ENCODE results near the gene CCR9. TPM values are rescaled to one million over a fixed set of nuclear protein-coding genes. Genes with fewer than 3 reads are reported as not detected.

The CCR9 gene
- total RNA-seq, 1 experiment from 2014 or later, result not detected

DNA sequence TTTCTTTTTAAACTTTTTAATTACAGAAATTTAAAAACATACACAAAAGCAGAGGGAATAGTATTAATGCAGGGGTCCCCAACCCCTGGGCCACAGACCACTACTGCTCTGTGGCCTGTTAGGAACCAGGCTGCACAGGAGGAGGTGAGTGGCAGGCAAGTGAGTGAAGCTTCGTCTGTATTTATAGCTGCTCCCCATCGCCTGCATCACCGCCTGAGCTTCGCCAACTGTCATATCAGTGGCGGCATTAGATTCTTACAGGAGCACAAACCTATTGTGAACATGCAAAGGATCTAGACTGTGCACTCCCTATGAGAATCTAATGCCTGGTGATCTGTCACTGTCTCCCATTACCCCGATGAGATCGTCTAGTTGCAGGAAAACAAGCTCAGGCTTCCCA is 22.4 kb downstream of the CCR9 start:
- no peaks in the 10 kb centered on the region for H3K9me2 ChIP-seq (ENCODE audit: insufficient read depth)
- RAD21 ChIA-PET (ENCODE audit: low non-redundant PET in 1 of 2, low total read pairs in 2 of 2, uncharacterized antibody in 2 of 2, unreplicated experiment in 2 of 2), result no interaction called here
- no peak overlapping the region for H3K27ac ChIP-seq (ENCODE audit: low read depth, low read length)
- no peaks in the 10 kb centered on the region for H3K9me3 ChIP-seq (ENCODE audit: control insufficient read depth in 1 of 2, insufficient read depth in 1 of 2, low read depth in 1 of 2, low read length in 2 of 2)
- TF ChIP-seq SRF (IDR thresholded peaks at IDR 0.05; ENCODE audit: low read depth), result no peak
- TF ChIP-seq CEBPB (IDR thresholded peaks at IDR 0.05; ENCODE audit: low read depth), result no peak
- TF ChIP-seq RAD21 (IDR thresholded peaks at IDR 0.05; ENCODE audit: low read depth), result no peak
- TF ChIP-seq, protein P1, sequence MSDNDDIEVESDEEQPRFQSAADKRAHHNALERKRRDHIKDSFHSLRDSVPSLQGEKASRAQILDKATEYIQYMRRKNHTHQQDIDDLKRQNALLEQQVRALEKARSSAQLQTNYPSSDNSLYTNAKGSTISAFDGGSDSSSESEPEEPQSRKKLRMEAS (IDR thresholded peaks at IDR 0.05), result no peak
- TF ChIP-seq EZH2phosphoT487 (IDR thresholded peaks at IDR 0.05; ENCODE audit: borderline replicate concordance), result no peak
- TF ChIP-seq, protein P2, sequence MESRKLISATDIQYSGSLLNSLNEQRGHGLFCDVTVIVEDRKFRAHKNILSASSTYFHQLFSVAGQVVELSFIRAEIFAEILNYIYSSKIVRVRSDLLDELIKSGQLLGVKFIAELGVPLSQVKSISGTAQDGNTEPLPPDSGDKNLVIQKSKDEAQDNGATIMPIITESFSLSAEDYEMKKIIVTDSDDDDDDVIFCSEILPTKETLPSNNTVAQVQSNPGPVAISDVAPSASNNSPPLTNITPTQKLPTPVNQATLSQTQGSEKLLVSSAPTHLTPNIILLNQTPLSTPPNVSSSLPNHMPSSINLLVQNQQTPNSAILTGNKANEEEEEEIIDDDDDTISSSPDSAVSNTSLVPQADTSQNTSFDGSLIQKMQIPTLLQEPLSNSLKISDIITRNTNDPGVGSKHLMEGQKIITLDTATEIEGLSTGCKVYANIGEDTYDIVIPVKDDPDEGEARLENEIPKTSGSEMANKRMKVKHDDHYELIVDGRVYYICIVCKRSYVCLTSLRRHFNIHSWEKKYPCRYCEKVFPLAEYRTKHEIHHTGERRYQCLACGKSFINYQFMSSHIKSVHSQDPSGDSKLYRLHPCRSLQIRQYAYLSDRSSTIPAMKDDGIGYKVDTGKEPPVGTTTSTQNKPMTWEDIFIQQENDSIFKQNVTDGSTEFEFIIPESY (IDR thresholded peaks at IDR 0.05; ENCODE audit: extremely low read depth, insufficient replicate concordance, low read length), result no peak
- no peak for TF ChIP-seq TCF7L2 (IDR thresholded peaks at IDR 0.05; ENCODE audit: borderline replicate concordance, extremely low read depth, insufficient read depth, insufficient read length)
- no peak for DNase-seq (ENCODE audit: low read depth, low spot score)
- H3K36me3 ChIP-seq (ENCODE audit: control insufficient read depth in 1 of 2, insufficient read depth in 2 of 2, low read length in 2 of 2), result no peaks in the 10 kb centered on the region
- no peaks in the 10 kb centered on the region for H4K20me1 ChIP-seq (ENCODE audit: insufficient read depth)
- H3K4me3 ChIP-seq (replicated peaks in 1 of 2; ENCODE audit: low read depth in 1 of 2, low read length in 2 of 2), result no peak overlapping the region
- no peaks in the 10 kb centered on the region for H3K27me3 ChIP-seq (ENCODE audit: insufficient read depth, low read length)
- H3K9ac ChIP-seq (ENCODE audit: low read length), result no peak overlapping the region
- H2AFZ ChIP-seq (ENCODE audit: low read depth, low read length, poor library complexity, severe bottlenecking), result no peak overlapping the region
- intact Hi-C loops (cut with micrococcal nuclease), result no loop called here
- no peaks in the 10 kb centered on the region for H3K79me2 ChIP-seq (ENCODE audit: insufficient read depth, low read length)
- CTCF ChIA-PET, result no interaction called here
- ATAC-seq, result no peak
- no TSS peak for BruUV-seq (replicated peaks)
- no peak overlapping the region for H3K4me2 ChIP-seq (ENCODE audit: low read length)
- no peaks in the 10 kb centered on the region for H3K4me1 ChIP-seq (ENCODE audit: control insufficient read depth in 1 of 2, insufficient read depth in 2 of 2, low read length in 2 of 2)
- POLR2A ChIA-PET, result no interaction called here

DNA sequence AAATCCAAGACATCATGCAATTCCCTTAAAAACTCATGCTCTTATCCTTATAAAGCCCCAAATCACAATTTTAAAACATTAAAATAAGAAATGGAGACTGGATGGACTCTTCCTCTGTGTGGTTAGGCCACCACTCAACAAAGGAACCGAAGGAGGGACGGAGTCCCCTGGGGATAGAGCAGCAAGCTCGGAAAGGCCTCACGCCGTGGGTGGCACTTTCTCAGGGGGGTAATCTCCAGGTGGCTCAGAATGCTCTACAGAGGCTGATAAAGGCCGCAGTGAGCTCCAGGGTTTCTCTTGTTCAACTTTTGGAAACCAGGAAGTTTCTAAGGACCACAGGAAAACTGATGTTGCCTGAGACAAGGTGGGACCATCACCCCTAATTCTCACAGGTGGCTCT is 23.2 kb downstream of the CCR9 start:
- H3K9ac ChIP-seq (ENCODE audit: low read length), result no peak overlapping the region
- H3K9me2 ChIP-seq (ENCODE audit: insufficient read depth), result no peaks in the 10 kb centered on the region
- no peak overlapping the region for H3K27ac ChIP-seq (ENCODE audit: low read depth, low read length)
- no peak for TF ChIP-seq FOSL1 (IDR thresholded peaks at IDR 0.05; ENCODE audit: low read depth)
- no peak for TF ChIP-seq SIN3A (IDR thresholded peaks at IDR 0.05; ENCODE audit: low read depth)
- TF ChIP-seq JUND (IDR thresholded peaks at IDR 0.05), result no peak
- TF ChIP-seq EGR1 (IDR thresholded peaks at IDR 0.05; ENCODE audit: low read depth), result no peak
- TF ChIP-seq, protein P3, sequence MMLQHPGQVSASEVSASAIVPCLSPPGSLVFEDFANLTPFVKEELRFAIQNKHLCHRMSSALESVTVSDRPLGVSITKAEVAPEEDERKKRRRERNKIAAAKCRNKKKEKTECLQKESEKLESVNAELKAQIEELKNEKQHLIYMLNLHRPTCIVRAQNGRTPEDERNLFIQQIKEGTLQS (IDR thresholded peaks at IDR 0.05), result no peak
- TF ChIP-seq, protein P4, sequence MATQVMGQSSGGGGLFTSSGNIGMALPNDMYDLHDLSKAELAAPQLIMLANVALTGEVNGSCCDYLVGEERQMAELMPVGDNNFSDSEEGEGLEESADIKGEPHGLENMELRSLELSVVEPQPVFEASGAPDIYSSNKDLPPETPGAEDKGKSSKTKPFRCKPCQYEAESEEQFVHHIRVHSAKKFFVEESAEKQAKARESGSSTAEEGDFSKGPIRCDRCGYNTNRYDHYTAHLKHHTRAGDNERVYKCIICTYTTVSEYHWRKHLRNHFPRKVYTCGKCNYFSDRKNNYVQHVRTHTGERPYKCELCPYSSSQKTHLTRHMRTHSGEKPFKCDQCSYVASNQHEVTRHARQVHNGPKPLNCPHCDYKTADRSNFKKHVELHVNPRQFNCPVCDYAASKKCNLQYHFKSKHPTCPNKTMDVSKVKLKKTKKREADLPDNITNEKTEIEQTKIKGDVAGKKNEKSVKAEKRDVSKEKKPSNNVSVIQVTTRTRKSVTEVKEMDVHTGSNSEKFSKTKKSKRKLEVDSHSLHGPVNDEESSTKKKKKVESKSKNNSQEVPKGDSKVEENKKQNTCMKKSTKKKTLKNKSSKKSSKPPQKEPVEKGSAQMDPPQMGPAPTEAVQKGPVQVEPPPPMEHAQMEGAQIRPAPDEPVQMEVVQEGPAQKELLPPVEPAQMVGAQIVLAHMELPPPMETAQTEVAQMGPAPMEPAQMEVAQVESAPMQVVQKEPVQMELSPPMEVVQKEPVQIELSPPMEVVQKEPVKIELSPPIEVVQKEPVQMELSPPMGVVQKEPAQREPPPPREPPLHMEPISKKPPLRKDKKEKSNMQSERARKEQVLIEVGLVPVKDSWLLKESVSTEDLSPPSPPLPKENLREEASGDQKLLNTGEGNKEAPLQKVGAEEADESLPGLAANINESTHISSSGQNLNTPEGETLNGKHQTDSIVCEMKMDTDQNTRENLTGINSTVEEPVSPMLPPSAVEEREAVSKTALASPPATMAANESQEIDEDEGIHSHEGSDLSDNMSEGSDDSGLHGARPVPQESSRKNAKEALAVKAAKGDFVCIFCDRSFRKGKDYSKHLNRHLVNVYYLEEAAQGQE (IDR thresholded peaks at IDR 0.05; ENCODE audit: low read depth), result no peak
- TF ChIP-seq POLR2A (IDR thresholded peaks at IDR 0.05; ENCODE audit: borderline replicate concordance, extremely low read depth, insufficient read depth, insufficient read length), result no peak
- no peak for TF ChIP-seq EZH2 (IDR thresholded peaks at IDR 0.05)
- TF ChIP-seq, protein P1 (IDR thresholded peaks at IDR 0.05), result no peak
- no peak for TF ChIP-seq CEBPB (IDR thresholded peaks at IDR 0.05; ENCODE audit: low read depth)
- no peak for TF ChIP-seq ELF1 (IDR thresholded peaks at IDR 0.05; ENCODE audit: borderline replicate concordance, low read depth)
- no peak overlapping the region for H2AFZ ChIP-seq (ENCODE audit: low read depth, low read length, poor library complexity, severe bottlenecking)
- no peak for ATAC-seq
- no peaks in the 10 kb centered on the region for H3K4me1 ChIP-seq (ENCODE audit: control insufficient read depth in 1 of 2, insufficient read depth in 2 of 2, low read length in 2 of 2)
- CTCF ChIA-PET, result no interaction called here
- RAD21 ChIA-PET (ENCODE audit: low non-redundant PET in 1 of 2, low total read pairs in 2 of 2, uncharacterized antibody in 2 of 2, unreplicated experiment in 2 of 2), result no interaction called here
- no peak overlapping the region for H3K4me2 ChIP-seq (ENCODE audit: low read length)
- H4K20me1 ChIP-seq (ENCODE audit: insufficient read depth), result no peaks in the 10 kb centered on the region
- no peaks in the 10 kb centered on the region for H3K79me2 ChIP-seq (ENCODE audit: insufficient read depth, low read length)
- intact Hi-C loops (cut with micrococcal nuclease), result no loop called here
- H3K4me3 ChIP-seq (replicated peaks in 1 of 2; ENCODE audit: low read depth in 1 of 2, low read length in 2 of 2), result no peak overlapping the region
- no peaks in the 10 kb centered on the region for H3K36me3 ChIP-seq (ENCODE audit: control insufficient read depth in 1 of 2, insufficient read depth in 2 of 2, low read length in 2 of 2)
- BruUV-seq (replicated peaks), result no TSS peak
- H3K27me3 ChIP-seq (ENCODE audit: insufficient read depth, low read length), result no peaks in the 10 kb centered on the region
- POLR2A ChIA-PET, result no interaction called here
- no peaks in the 10 kb centered on the region for H3K9me3 ChIP-seq (ENCODE audit: control insufficient read depth in 1 of 2, insufficient read depth in 1 of 2, low read depth in 1 of 2, low read length in 2 of 2)
- DNase-seq (ENCODE audit: low read depth, low spot score), result no peak

Data from HCT116 (cell line).